ENCODE data around the gene CXCL9. TPM values are rescaled to one million over a fixed set of nuclear protein-coding genes. Genes with fewer than 3 reads are reported as not detected.

The CXCL9 gene
- total RNA-seq (2021) (not detected in 2 replicates), Bru-seq, nascent RNA (not detected), BruChase-seq, experiment 1, labeled RNA remaining after a 2-hour chase (not detected), BruChase-seq, experiment 2, labeled RNA remaining after a 6-hour chase (not detected)
- long read RNA-seq = 0 reads

DNA sequence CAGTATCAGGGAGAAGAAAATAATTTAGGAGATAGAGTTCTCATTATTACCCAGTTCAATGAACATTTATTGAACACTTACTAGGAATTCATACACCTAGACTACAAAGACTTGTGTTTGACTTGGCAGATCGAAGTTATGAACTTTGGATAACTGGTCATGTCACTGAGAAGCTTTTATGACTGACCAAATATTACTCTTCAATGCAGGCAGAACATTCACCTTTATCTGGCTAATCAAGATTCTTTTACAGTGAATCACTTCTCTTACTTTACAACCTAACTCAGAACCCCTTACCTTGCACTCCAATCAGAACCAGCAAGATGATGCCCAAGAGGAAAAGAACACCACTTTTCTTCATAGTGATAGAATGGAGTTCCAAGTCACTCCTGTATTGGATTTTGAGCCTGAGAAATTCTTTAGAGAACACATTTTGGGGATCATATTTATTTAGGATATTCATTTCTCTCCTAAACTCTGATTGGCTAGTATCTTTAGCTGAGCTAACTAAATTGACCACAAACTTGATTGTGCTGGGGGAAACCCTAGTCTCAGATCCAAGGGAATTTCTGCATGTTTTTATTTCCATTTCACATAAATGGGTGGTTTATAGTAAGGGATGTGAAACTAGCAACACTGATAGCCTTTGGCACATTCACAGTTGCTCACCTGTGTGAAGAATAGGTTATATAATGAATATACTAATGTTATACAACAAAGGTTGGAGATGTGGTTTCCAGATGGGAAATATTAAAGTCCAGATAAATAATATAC is at the start of gene CXCL9:
Gene CXCL9, minus strand, starts transcription at position 421 of the 774 bp plus-strand sequence. Its CDS starts 60 bp downstream, at position 361.
- POLR2A ChIA-PET (ENCODE audit: unreplicated experiment) = interaction anchor here (0.6 kb wide), 2 partner anchors 335 to 1040 kb away, joined by 5 to 6 read pairs; no protein-coding TSS in a partner anchor
- no TSS peak for BruUV-seq (replicated peaks)
- Histone ChIP-seq H3K27ac (peak within 1 kb of the TSS; percentile 55), H3K9me2 (ENCODE audit: insufficient read depth) (no peaks in the 10 kb centered on the region), H3K79me2 (ENCODE audit: low read depth) (no peaks in the 10 kb centered on the region), H3K4me1 (replicated peaks; ENCODE audit: insufficient read depth) (peaks cover 17% of the 10 kb centered on the region), H3F3A (ENCODE audit: insufficient read depth, low read depth) (peaks cover 11% of the 10 kb centered on the region; the same call in 1 of the 2 replicates), H3K4me3 (no peak within 1 kb of the TSS), H3K27me3 (ENCODE audit: insufficient read depth, low read depth) (no peaks in the 10 kb centered on the region), H2AFZ (no peak within 1 kb of the TSS), H3K9me3 (ENCODE audit: insufficient read depth, low read depth) (no peaks in the 10 kb centered on the region), H4K20me1 (ENCODE audit: insufficient read depth) (no peaks in the 10 kb centered on the region), H3K36me3 (ENCODE audit: low read depth) (no peaks in the 10 kb centered on the region), H3K4me2 (peak within 1 kb of the TSS; percentile 56)
- intact Hi-C loops (cut with micrococcal nuclease; ENCODE audit: unreplicated experiment) = no loop called here
- TF ChIP-seq EZH2 (IDR thresholded peaks at IDR 0.05; ENCODE audit: low read depth) = no peak
- TF ChIP-seq, protein P1, sequence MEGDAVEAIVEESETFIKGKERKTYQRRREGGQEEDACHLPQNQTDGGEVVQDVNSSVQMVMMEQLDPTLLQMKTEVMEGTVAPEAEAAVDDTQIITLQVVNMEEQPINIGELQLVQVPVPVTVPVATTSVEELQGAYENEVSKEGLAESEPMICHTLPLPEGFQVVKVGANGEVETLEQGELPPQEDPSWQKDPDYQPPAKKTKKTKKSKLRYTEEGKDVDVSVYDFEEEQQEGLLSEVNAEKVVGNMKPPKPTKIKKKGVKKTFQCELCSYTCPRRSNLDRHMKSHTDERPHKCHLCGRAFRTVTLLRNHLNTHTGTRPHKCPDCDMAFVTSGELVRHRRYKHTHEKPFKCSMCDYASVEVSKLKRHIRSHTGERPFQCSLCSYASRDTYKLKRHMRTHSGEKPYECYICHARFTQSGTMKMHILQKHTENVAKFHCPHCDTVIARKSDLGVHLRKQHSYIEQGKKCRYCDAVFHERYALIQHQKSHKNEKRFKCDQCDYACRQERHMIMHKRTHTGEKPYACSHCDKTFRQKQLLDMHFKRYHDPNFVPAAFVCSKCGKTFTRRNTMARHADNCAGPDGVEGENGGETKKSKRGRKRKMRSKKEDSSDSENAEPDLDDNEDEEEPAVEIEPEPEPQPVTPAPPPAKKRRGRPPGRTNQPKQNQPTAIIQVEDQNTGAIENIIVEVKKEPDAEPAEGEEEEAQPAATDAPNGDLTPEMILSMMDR (conservative IDR thresholded peaks at IDR 0.05) = no peak
- peak in 1 of 2 experiments; percentile 87 for DNase-seq
- CTCF ChIA-PET = no interaction called here

DNA sequence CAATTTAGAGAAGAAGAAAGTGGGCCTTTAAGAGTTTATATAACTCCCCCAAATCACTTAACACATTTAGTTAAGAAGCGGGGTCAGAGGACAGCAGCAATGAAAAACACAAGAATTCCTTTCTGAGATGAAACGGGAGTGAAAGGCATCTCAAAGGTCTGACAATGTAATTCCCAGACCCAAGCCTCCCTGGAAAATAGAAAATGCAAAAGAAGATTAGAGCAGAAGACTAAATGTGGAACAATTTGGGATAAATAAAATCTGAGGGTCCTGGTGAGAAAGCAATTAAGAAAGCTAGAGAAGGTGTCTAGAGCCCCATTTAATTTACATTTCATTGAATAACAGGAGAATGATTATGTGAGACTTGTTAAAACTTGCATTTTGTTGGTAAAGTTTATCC is 48.1 kb upstream of the CXCL9 start:
- H3K79me2 ChIP-seq (ENCODE audit: low read depth) = no peaks in the 10 kb centered on the region
- H3F3A ChIP-seq (ENCODE audit: insufficient read depth, low read depth) = peaks cover 26% of the 10 kb centered on the region
- H3K4me3 ChIP-seq = no peak overlapping the region
- TF ChIP-seq, protein P1 (conservative IDR thresholded peaks at IDR 0.05) = no peak
- TF ChIP-seq EZH2 (IDR thresholded peaks at IDR 0.05; ENCODE audit: low read depth) = no peak
- peaks cover 41% of the 10 kb centered on the region for H3K4me1 ChIP-seq (replicated peaks; ENCODE audit: insufficient read depth)
- DNase-seq = no peak
- H3K4me2 ChIP-seq = no peak overlapping the region
- H3K27ac ChIP-seq = no peak overlapping the region
- no peaks in the 10 kb centered on the region for H3K9me2 ChIP-seq (ENCODE audit: insufficient read depth)
- H4K20me1 ChIP-seq (ENCODE audit: insufficient read depth) = no peaks in the 10 kb centered on the region
- H2AFZ ChIP-seq = no peak overlapping the region
- BruUV-seq (replicated peaks) = no TSS peak
- CTCF ChIA-PET = no interaction called here
- H3K27me3 ChIP-seq (ENCODE audit: insufficient read depth, low read depth) = no peaks in the 10 kb centered on the region
- intact Hi-C loops (cut with micrococcal nuclease; ENCODE audit: unreplicated experiment) = no loop called here
- no peaks in the 10 kb centered on the region for H3K36me3 ChIP-seq (ENCODE audit: low read depth)
- no peaks in the 10 kb centered on the region for H3K9me3 ChIP-seq (ENCODE audit: insufficient read depth, low read depth)
- POLR2A ChIA-PET (ENCODE audit: unreplicated experiment) = interaction anchor here (0.6 kb wide), 1 partner anchor 1878 kb away, joined by 4 read pairs; no protein-coding TSS in a partner anchor

DNA sequence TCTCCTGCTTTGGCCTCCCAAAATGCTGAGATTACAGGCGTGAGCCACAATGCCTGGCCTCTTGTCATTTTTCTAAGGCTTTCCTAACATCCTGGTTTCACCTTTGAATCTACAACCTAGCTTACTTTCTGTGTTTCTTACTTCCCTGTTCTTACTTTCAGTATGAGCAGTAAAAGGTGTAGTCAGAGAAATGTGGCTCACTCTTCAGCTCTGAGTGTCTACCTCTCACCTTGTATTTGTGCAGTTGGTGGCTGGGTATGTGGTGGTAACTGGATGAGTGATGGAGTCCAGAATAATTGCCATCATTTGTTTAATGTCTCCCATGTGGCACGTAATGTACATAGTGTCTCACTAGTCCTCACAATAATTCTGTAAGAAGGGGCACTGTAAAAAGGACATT is 47.7 kb upstream of the CXCL9 start:
- H3K4me1 ChIP-seq (replicated peaks; ENCODE audit: insufficient read depth) = peaks cover 37% of the 10 kb centered on the region
- no peaks in the 10 kb centered on the region for H3K27me3 ChIP-seq (ENCODE audit: insufficient read depth, low read depth)
- H2AFZ ChIP-seq = no peak overlapping the region
- H3K27ac ChIP-seq = no peak overlapping the region
- no peak overlapping the region for H3K4me2 ChIP-seq
- DNase-seq = peak in 1 of 2 experiments; percentile 38
- ChIA-PET CTCF (no interaction called here), POLR2A (ENCODE audit: unreplicated experiment) (no interaction called here)
- H4K20me1 ChIP-seq (ENCODE audit: insufficient read depth) = no peaks in the 10 kb centered on the region
- H3K4me3 ChIP-seq = no peak overlapping the region
- H3K36me3 ChIP-seq (ENCODE audit: low read depth) = no peaks in the 10 kb centered on the region
- H3K9me2 ChIP-seq (ENCODE audit: insufficient read depth) = no peaks in the 10 kb centered on the region
- H3K79me2 ChIP-seq (ENCODE audit: low read depth) = no peaks in the 10 kb centered on the region
- intact Hi-C loops (cut with micrococcal nuclease; ENCODE audit: unreplicated experiment) = no loop called here
- TF ChIP-seq, protein P1 (conservative IDR thresholded peaks at IDR 0.05) = no peak
- no peak for TF ChIP-seq EZH2 (IDR thresholded peaks at IDR 0.05; ENCODE audit: low read depth)
- BruUV-seq (replicated peaks) = no TSS peak
- H3F3A ChIP-seq (ENCODE audit: insufficient read depth, low read depth) = peaks cover 22% of the 10 kb centered on the region
- H3K9me3 ChIP-seq (ENCODE audit: insufficient read depth, low read depth) = no peaks in the 10 kb centered on the region

All from PC-9 (cell line).